OCI-LY3 (cell line): ENCODE data around the gene KRTAP10-2.
A peak's percentile ranks its signal among the peaks of the same experiment; 100 is the strongest.

Source experiments
- H2AFZ ChIP-seq: fragments of 200-600, 300-600 bp; shearing (Covaris generic); 2 replicates; pipeline ENCODE4 v1.6.0; 2014; ENCODE audit warnings: antibody characterized with exemption, low read depth, low read length
- H3K27ac ChIP-seq: fragments of 200-600, 300-600 bp; sonication (generic); 2 replicates; pipeline ENCODE4 v1.5.1; 2014; ENCODE audit warnings: mild to moderate bottlenecking, low read length, moderate library complexity, mixed read lengths
- H3K27me3 ChIP-seq: fragments of 200-600, 300-600 bp; sonication (generic); 2 replicates; pipeline ENCODE4 v1.6.1; 2014; ENCODE audit warnings: low read depth, low read length, mixed read lengths
- H3K36me3 ChIP-seq: fragments of 200-600, 300-600 bp; sonication (generic); replicated peaks from 2 replicates; pipeline ENCODE3; 2014; ENCODE audit warnings: low read depth, low read length, mixed read lengths
- H3K4me1 ChIP-seq: fragments of 300-600, 200-600 bp; sonication (generic); 2 replicates; pipeline ENCODE4 v1.6.1; 2014; ENCODE audit warnings: low read length, mixed read lengths
- H3K4me2 ChIP-seq: fragments of 200-600, 300-600 bp; sonication (generic); 2 replicates; pipeline ENCODE4 v1.6.1; 2014; ENCODE audit warnings: low read length, mixed read lengths
- H3K4me3 ChIP-seq: fragments of 300-600, 200-600 bp; sonication (generic); 2 replicates; pipeline ENCODE4 v1.5.1; 2014; ENCODE audit warnings: antibody characterized with exemption, mild to moderate bottlenecking, low read length, moderate library complexity
- H3K79me2 ChIP-seq: fragments of 300-600, 200-600 bp; shearing (Covaris generic); 2 replicates; pipeline ENCODE4 v1.6.1; 2014; ENCODE audit warnings: mild to moderate bottlenecking, low read length, mixed read lengths
- H3K9ac ChIP-seq: fragments of 300-600, 200-600 bp; shearing (Covaris generic); 2 replicates; pipeline ENCODE4 v1.6.0; 2014; ENCODE audit warnings: mild to moderate bottlenecking, low read length, moderate library complexity
- H3K9me3 ChIP-seq: fragments of 200-600, 300-600 bp; shearing (Covaris generic); 2 replicates; pipeline ENCODE4 v1.6.1; 2014; ENCODE audit warnings: low read length, mixed read lengths; ENCODE audit not compliant: insufficient read depth
- H4K20me1 ChIP-seq: fragments of 200-600, 300-600 bp; sonication (generic); 2 replicates; pipeline ENCODE4 v1.6.1; 2016; ENCODE audit warnings: low read length, mixed read lengths; ENCODE audit not compliant: insufficient read depth
- EZH2phosphoT487 ChIP-seq: fragments of 200-600 bp; shearing (Covaris generic); IDR thresholded peaks from 2 replicates; pipeline ENCODE4 v1.6.1; 2018; ENCODE audit warnings: antibody characterized with exemption, mixed run types, low read depth
- TF ChIP-seq, protein P1 (sequence below): fragments of 200-600, 300-600 bp; sonication (generic); IDR thresholded peaks from 2 replicates; pipeline ENCODE4 v1.5.1; 2014; ENCODE audit warnings: antibody characterized with exemption, low read length, low read depth

The KRTAP10-2 gene

GRCh38 chr21:44511938-44512275 lies 39.4 kb downstream of the KRTAP10-2 start:
- H3K4me2 ChIP-seq, result no peak overlapping the region
- H3K4me1 ChIP-seq, result peaks cover 3% of the 10 kb centered on the region; the same call in 1 of the 2 replicates
- no peak overlapping the region for H3K9ac ChIP-seq
- no peak overlapping the region for H3K27ac ChIP-seq
- no peaks in the 10 kb centered on the region for H4K20me1 ChIP-seq
- no peaks in the 10 kb centered on the region for H3K79me2 ChIP-seq
- no peaks in the 10 kb centered on the region for H3K36me3 ChIP-seq
- no peaks in the 10 kb centered on the region; the same call in none of the 2 replicates for H3K27me3 ChIP-seq
- no peak overlapping the region for H3K4me3 ChIP-seq
- H2AFZ ChIP-seq, result no peak overlapping the region
- TF ChIP-seq EZH2phosphoT487, result no peak
- TF ChIP-seq, protein P1, sequence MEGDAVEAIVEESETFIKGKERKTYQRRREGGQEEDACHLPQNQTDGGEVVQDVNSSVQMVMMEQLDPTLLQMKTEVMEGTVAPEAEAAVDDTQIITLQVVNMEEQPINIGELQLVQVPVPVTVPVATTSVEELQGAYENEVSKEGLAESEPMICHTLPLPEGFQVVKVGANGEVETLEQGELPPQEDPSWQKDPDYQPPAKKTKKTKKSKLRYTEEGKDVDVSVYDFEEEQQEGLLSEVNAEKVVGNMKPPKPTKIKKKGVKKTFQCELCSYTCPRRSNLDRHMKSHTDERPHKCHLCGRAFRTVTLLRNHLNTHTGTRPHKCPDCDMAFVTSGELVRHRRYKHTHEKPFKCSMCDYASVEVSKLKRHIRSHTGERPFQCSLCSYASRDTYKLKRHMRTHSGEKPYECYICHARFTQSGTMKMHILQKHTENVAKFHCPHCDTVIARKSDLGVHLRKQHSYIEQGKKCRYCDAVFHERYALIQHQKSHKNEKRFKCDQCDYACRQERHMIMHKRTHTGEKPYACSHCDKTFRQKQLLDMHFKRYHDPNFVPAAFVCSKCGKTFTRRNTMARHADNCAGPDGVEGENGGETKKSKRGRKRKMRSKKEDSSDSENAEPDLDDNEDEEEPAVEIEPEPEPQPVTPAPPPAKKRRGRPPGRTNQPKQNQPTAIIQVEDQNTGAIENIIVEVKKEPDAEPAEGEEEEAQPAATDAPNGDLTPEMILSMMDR, result no peak
- no peaks in the 10 kb centered on the region for H3K9me3 ChIP-seq

DNA sequence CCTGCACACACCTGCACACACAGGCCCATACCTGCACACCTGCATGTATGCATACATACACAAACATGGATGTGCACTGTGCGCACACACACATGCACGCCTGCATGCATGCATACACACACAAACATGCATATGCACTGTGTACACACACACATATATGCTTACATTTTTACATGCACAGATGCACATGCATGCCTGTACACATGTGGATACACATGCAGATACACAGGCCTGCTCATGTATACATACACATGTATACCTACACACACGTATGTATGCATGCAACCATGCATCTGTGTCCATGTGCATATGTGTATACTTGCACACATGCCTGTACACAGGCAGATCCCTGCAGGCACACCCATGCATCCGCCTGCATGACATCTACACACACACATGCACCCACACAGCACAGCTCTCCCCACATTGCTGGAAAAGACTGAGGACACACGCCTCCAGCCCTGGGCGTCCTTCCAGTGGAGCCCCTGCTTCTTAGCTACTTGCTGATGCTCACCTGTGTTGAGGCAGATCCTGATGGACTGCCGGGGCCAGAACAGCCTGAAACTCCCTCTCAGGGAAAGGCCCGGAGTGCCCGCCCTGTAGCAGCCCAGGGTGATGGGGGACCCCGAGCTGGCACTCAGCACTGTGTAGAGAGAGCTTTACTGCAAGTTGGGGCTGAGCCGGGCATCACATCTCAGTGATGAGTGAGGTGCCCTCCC lies 39.9 kb downstream of the KRTAP10-2 start:
- Histone ChIP-seq H3K9me3 (no peaks in the 10 kb centered on the region), H3K27ac (no peak overlapping the region), H3K27me3 (no peaks in the 10 kb centered on the region; the same call in none of the 2 replicates), H3K79me2 (no peaks in the 10 kb centered on the region), H4K20me1 (no peaks in the 10 kb centered on the region), H3K4me3 (no peak overlapping the region), H3K4me2 (no peak overlapping the region), H3K4me1 (peaks cover 3% of the 10 kb centered on the region; the same call in 1 of the 2 replicates), H3K9ac (no peak overlapping the region), H2AFZ (no peak overlapping the region), H3K36me3 (no peaks in the 10 kb centered on the region)
- TF ChIP-seq, protein P1, result no peak
- TF ChIP-seq EZH2phosphoT487, result no peak

DNA sequence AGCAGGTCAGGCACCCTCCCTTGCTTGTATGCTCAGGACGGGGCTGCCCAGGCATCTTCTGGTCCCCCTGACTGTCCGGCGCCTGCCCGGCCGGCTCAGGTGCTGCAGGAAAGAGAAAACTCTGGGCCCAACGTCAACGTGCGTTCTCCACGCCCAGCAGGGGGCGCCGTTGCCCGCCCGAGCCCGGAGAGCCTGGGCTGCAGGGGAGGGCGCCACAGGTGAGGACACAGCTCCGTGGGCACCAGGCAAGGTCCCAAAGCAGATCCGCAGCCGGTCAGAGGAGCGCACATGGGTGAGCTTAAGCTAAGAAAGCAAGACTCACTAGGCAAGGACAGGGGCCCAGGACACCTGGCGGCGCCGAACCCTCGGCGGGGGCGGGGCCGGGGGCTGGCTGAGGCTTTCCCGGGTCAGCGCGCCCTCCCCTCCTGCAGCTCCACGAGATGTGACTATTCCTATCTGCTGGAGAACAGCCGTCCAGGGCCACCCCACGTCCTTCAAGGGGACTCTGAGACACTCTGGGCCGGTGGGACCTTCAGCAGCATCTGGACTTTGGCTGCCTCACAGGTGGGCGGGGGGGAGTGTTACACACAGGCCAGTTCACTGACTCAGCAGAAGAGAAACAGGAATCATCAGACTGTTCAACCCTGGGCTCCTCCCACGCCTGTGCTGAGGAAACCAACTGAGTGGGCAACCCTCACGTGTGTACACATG lies 40.6 kb downstream of the KRTAP10-2 start:
- Histone ChIP-seq H3K4me1 (peaks cover 3% of the 10 kb centered on the region; the same call in 1 of the 2 replicates), H3K9me3 (no peaks in the 10 kb centered on the region), H3K27ac (no peak overlapping the region), H3K36me3 (no peaks in the 10 kb centered on the region), H3K27me3 (no peaks in the 10 kb centered on the region; the same call in none of the 2 replicates), H2AFZ (peak overlapping the region; percentile 74), H3K9ac (no peak overlapping the region), H3K4me3 (peak overlapping the region; percentile 65), H3K79me2 (no peaks in the 10 kb centered on the region), H3K4me2 (peak overlapping the region; percentile 82), H4K20me1 (no peaks in the 10 kb centered on the region)
- TF ChIP-seq, protein P1, result peak; percentile 89
- no peak for TF ChIP-seq EZH2phosphoT487

GRCh38 chr21:44510109-44510507 lies 41.2 kb downstream of the KRTAP10-2 start:
- peak overlapping the region; percentile 82 for H3K4me2 ChIP-seq
- no peaks in the 10 kb centered on the region for H3K36me3 ChIP-seq
- no peaks in the 10 kb centered on the region for H4K20me1 ChIP-seq
- H3K4me1 ChIP-seq, result peaks cover 3% of the 10 kb centered on the region; the same call in 1 of the 2 replicates
- no peak overlapping the region for H3K27ac ChIP-seq
- no peaks in the 10 kb centered on the region; the same call in none of the 2 replicates for H3K27me3 ChIP-seq
- TF ChIP-seq EZH2phosphoT487, result no peak
- TF ChIP-seq, protein P1, result no peak
- H3K9me3 ChIP-seq, result no peaks in the 10 kb centered on the region
- H3K9ac ChIP-seq, result no peak overlapping the region
- no peaks in the 10 kb centered on the region for H3K79me2 ChIP-seq
- H3K4me3 ChIP-seq, result peak overlapping the region; percentile 65
- H2AFZ ChIP-seq, result peak overlapping the region; percentile 74
